NCI-H2107 treated with DMSO at 0.1 percent for 48 hours (cell line): Measurements from ENCODE around the gene GSE1.

Source experiments
- DNase-seq: peaks from one replicate; lab custom pipeline; 2025; ENCODE audit not compliant: unreplicated experiment; lab: John Stamatoyannopoulos, UW

The GSE1 gene

DNA sequence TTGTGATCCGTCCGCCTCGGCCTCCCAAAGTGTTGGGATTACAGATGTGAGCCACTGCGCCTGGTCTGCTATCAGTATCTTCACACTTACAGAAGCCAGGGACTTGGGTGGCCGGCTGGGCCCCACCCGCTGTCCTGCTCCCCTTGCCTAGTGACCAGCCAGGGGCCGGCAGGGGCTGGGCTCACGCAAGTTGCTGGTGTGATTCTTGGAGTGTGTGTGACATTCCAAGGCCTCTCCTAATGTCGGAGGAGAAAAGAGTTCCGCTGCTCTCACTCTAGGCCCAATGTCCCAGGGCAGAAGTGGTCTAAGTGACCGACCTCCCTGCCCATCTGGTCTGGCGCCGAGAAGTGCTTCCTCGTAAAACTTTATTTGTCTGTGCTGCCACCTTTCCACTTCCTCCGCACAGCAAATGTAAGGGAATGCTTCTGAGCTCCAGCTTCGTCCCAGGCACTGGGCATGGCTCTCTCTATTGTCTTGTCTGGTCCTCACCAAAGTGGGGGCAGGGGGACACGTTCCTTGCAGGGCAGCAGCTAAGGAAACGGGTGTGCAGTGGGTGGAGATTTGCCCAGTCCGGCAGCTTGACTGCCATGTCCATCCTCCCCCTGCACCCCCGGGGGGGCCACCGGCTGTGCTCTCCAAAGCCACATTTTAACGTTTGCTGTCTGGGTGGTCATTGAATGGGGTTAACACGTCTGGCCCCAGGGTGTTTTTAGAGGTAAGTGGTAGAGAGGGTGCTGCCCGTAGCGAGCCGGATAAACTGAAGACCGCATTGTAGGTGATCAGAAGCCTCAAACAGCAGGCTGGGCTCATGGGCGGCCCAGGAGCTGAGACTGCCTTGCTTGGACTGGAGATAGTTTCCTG is 7.8 kb upstream of the GSE1 start:
- DNase-seq: no peak

DNA sequence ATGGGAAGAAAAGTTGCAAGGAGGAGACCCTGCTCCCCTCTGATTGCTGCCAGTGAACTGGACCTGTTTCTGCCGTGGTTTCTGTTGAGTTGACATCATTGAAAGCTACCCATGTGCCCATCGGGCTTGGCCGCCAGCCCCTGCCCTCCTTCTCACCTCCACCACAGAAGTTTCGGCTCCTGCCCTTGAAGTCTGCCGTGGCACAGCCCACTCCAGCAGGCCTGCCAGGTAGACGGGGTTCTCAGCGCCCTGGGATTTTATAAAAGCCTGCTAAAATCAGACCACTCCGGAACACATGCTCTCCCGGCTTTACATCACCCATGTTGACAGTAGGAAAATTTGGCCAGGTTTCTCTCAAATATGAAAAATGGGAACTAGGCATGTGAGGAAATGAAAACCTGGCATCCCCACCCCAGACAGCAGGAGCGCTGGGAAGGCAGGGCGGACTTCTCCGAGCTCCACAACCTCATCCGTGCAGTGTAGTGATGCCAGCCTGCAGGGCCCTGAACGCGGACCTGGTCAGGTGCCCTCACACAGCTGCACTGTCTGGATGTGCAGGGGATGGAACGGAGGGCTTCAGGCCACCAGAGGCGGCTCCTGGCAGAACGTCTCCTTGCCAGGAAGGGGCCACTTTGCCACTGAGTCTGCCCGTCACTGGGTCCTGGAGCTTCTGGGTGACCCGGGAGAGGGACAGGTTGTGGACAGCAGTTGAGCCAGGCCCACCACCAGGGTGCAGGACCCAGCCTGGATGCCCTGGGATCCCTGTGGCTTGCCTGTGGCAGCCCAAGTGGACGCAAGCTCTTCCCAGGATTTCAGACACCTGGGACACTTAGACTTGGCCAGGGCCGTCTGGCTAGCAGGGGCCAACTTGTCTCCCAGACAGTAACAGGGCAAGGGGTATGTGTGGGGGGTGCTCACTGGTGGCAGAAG is 6.9 kb upstream of the GSE1 start:
- DNase-seq: no peak

DNA sequence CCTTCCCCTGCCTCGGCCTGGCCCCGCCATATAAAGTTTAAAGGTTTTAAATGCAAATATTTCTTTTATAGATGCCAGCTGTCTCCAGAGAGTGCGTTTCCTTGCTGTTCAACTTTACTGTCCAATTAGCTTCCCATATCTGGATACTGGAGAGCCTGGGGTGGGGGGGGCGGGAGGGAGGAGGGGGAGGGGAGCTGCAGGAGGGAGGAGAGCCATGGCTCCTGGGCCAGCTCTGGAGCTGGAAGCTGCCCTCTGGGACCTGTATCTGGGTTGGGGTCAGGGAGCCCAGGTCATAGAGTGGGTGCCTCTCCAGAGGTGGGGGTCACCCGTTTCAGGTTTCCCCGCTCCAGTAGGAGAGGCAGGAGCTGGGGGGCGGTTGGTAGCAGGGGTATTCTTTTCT is 6.2 kb upstream of the GSE1 start:
- DNase-seq: no peak

DNA sequence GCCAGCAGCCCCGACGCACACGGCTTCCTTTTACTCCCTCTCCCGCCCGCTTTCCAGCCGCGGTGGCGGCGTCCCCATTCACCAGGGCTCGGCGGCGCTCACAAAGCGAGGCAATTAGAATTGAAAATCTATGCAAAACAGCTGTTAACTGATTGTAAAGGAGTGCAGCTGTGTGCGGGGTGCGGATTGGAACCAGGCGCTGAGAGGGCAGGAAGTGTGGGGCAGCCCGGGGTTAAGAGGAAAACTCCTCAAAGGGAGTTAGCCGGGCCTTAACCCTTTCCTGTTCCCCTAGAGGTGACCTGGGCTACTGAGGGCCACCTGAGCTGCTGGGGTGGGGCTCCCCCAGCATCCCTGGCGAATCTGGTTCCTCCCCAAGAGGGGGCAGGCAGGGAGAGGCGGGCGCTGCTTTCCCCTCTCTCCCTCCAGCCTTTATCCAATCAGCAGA is 5.8 kb upstream of the GSE1 start:
- DNase-seq: peak; percentile 36

DNA sequence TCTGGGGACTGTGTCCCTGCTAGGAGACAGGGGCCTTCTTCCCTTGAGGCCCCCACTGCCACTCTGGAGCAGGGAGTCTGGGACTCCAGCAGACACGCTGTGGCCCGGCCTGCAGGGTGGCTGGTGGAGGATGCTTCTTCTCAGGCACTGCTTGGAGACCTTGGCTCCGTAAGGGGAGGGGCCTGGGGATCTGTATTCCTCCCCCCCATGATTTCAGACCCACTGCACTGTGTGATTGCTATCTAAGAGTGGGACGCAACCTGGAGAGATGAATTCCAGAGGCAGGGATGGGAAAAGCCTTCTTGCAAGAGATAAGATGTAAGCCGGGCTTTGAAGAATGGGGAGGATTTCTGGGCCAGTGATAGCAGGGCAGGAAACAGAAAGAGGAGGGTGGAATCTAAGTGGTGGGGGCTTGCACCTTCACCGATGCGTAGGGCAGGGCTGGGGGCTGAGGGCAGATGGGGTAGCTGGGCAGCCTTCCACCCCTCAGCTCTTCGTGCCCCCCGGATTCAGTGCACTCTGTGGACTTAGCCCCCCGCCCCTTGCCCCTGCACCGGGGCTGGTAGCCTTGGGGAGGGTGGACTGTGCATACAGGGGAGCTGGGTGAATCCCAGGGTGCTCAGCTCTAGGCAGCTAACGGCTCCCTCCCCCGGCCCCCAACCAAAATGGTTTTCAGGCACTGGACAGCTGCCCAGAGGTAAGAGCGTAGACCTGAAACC is 5.2 kb upstream of the GSE1 start:
- DNase-seq: no peak

DNA sequence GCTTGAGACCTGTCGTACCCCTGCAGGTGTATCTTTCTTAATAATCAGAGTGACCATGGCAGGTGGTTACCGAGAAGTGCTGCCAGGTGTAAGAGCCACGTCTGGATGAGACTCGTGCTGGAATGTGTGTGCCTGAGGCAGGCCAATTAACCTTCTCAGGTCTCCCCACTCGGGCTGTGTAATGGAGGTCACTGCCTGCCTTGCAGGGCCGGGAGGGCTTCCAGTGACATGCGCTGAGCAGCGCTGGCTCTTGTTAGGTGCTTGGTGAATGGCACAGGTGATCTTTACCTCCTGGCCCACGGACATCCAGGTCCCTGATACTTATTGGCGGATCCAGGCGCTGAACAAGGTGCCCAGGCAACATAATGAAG is 4.6 kb upstream of the GSE1 start:
- DNase-seq: peak; percentile 47

DNA sequence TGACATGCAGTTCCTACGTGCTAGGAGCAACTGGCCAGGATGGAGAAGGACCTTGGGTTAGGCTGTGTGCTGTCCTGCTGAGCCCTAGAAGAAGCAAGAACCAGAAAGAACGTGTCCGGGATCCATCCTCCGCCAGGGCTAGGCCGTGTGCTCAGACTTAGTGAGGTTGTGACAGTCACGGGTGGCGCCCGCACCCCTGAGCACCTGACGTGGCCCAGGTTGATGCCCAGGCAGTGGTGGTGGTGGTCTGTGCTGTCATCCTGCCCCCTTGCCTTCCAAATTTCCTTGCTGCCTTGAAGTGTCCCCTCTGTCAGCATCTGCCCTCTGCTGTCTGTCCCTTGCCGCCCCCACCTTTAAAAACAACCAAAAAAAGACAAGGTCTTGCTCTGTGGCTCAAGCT is 4.2 kb upstream of the GSE1 start:
- DNase-seq: no peak

DNA sequence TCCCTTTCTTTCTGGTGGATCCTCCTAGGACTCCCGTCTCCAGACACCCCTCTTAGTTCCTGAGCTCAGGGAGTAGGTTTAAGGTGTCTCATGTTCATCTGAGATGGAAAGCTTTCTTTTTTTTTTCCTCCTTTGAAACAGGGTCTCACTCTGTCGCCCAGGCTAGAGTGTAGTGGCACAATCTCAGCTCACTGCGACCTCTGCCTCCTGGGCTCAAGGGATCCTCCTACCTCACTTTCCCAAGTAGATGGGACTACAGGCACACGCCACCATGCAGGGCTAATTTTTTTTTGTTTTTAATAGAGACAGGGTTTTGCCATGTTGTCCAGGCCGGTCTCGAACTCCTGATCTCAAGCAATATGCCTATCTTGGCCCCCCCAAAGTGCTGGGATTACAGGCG is 3.6 kb upstream of the GSE1 start:
- no peak for DNase-seq

DNA sequence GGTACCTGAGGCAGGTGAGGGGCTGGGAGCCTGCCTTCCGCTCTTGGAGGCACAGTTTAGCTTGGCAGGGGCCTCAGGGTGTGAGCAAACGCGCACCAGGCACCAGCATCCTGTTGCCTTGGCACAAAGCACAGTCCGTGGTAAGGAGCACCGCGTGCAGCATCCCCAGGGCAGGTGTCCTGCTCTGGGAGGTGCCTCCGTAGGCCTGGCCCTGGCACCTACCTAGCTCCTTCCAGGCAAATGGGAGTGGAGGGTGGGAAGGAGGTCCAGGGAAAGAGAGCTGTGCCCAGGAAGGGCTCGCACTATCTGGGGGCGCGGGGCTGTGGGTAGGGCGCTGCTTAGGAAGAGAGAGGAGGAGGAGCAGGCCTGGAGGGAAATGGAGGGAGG is 3.1 kb upstream of the GSE1 start:
- DNase-seq: no peak

DNA sequence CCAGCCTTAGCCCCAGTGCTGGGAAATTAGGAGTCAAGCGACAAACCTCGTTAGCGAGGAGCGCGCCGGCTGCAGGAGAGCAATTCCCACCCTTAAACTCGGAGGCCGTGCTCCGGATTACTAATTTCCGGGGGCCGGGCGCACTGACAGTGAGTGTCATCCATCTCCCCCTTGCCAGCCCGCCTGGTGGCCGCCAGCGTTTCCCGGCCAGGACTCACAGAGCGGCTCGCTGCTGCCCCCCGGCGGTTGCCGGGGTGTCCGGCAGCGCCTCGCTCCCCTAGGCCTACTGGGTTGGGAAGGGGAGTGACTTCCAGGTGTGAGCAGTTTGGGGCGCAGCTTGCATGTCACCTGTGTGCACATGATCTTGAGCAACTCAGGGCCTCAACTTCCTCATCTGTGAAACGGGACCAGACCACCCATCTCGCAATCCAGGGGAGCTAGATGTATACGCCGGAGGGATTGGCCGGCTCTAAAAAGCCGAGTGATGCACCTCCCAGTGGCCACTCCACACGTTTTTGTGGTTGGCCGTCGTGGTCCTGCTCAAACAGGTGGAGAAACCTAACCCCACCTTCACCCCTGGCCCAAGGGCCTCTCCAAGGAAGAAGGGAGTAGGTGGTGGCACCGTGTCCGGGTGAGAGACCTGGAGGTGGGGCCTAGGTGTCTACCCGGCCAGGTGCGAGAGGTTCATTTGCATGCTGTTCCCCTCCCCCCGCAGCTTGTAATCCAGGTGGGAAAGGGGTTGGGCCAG is 2.5 kb upstream of the GSE1 start:
- peak; percentile 78 for DNase-seq

DNA sequence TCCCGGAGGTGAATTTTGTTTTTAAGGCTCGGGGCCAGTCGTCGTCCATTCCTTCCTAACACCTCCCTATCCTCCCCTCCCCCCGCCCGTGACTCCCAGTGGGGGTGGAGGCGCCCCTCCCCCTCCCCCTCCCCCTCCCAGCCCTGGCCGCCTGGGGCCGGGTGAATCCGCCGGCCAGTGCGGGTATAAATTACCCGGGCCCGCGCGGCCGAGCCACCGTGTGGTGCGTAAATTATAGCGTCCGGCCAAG is 2.0 kb upstream of the GSE1 start:
- DNase-seq: no peak

DNA sequence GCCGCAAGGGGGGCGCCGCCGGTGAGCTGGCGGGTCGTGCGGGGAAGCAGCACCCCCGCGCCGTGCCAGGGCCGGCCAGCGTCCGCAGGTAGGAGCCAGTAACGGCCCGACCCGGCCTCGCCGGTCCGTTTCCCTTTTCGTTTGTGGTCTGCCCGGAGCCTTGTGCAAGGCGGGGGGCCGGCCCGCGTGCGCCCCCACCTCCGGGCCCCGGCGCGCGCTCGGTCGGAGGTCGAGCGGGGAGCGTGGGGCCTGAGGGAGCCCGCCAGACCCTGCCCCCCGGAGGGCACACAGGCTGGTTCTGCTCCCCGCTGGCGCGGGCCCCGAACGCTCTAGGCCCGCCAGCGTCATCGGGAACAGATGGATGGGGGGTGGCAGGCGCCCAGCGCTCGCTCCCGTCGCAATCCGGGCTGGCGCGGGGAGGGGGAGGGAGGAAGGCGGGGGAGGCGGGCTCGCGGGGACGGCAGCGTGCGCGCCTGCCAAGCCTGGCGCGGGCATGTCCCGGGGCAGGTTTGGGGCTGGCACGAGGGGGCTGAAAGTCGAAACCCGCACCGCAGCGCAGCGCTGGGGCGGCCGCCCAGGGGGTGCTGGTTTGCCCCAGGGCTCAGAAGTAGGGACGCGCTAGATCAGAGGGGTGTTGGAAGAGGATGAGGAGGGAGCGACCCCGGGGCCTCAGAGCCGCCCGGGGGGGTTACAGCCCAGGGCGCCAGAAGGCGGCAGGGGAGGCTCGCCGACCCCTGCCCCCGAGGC is 1.5 kb upstream of the GSE1 start:
- peak; percentile 49 for DNase-seq

DNA sequence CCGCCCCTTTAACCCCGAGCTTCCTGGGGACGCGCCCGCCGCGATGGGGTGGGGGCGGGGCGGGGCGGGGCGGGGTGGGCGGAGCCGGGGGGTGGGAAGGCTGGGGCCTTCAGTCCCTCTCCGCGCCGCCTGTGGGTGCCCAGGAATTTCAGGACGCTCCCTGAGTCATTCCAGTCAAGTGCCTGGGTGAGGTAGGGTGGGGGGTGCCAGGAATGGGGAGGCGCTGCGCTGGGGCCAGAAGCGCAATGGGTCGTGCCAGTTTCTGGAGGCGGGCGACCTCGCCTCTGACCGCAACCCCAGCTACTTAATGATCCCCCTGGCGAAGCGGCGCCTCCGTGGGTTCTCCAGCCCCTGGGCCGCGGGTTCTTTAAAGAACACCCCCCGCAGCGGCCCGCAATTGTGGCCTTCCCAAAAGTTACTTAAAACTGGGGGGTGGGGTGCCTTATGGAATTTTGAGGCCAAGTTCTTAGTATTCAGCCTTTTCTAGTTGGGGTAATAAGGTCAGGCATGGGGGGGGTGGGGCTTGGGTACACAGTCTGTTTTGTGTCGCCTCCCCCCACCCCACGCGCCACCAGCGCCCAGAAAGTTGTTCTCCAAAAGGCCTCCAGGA is 826 bp upstream of the GSE1 start:
- DNase-seq: peak; percentile 77

DNA sequence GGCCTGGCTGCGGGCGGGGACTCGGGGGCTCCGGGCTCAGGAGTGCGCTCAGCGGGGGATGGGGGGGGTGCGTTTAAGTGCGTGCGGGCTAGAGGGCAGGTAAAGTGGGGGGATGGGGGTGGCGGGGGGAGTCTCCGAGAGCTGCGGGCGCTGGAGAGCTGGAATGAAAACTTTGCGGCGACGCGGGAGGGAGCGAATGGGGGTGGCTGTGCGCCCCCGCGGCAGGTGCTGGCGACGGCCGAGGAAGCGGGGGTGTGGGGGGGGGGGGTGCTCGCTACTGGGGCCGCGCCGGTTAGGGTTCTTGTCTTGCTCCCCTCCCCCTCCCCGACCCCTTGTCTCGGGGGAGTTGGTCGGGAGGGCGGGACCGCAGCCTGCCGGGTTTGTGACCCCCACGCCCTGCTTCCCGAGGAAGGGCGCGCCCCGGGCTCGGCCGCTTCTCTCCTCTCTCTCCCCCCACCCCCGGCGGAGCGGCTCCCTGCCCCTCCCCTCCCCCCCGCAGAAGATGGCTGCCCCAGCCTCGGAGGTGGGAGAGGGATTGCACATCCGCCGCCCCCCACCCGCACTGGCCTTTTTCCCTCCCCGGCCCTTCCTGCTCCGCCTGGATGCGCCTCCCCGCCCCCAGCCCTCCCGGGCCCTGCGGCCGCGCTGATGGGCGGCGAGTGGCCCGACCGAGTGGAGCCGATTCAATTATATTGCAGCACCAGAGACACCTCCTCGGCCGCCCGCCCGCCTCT is 649 bp downstream of the GSE1 start:
- no peak for DNase-seq

DNA sequence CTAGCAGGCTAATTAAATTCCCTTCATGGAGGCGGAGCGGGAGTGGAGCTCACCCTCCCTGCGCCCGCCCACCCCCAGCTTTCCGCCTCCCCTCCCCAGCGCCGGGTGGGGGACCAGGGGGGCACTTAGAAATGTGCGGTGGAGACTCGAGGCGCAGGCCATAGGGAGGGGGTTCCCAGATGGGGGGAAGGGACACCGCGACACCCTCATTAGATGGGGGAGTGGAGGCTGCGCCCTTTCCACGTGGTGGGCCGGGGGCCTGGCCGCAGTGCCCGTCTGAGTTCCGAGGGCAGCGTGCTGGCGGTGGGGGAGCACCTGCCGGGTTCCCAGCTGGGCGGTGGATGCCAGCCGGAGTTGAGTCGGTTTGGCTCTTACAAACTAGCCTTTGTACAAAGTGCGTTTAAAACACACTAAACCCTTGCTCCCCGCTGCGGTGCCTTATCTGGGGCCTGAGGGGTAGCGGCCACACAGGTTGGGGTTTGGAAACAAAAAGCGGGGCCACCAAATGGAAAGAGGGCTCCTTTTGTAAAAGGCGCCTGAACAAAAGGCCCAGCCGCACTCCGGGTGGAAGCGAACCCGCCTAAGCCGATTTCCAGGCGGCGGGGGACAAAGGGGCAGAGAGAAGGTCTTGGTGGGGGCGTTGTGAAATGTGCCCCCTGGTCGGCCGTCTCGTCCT is 1.4 kb downstream of the GSE1 start:
- no peak for DNase-seq

DNA sequence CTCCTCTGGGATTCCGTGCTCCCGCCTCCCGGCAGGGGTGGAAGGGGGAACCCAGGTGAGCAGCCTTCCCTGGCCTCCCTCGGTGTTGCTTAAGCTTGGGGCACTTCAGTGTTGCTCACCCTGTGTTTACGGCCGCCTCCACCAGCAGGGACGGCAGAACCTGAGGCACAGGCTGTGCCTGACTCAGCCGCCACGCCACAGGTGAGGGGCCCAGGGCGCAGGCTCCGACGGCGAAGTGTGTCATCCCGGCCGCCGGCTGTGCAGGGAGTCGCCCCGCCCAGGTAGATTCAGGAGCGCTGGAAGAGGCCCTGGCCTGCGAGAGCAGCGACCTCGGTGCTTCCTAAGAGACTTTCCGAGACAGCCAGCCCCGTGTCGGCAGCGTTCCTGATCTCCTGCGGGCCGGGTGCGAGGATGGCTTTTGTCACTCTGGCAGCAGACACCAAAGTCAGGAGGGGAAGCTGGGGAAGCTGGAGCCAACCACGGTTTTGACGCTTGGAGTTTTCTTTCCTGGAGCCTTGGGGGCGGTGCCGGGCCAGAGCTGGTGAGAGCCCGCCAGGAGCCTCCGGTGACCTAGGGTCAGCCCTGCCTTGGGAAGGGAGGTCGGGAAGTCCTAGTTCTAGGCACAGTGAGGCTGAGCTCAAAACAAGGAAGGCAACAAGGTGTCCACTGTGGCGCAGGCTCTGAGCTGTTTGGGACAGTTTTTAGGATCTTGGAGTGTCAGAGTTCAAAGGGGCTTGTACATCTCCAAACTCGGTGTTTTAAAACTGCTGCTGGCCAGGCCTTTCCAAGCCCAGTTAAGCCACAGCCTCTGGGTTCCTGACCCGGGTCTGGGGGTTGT is 2.1 kb downstream of the GSE1 start:
- no peak for DNase-seq

DNA sequence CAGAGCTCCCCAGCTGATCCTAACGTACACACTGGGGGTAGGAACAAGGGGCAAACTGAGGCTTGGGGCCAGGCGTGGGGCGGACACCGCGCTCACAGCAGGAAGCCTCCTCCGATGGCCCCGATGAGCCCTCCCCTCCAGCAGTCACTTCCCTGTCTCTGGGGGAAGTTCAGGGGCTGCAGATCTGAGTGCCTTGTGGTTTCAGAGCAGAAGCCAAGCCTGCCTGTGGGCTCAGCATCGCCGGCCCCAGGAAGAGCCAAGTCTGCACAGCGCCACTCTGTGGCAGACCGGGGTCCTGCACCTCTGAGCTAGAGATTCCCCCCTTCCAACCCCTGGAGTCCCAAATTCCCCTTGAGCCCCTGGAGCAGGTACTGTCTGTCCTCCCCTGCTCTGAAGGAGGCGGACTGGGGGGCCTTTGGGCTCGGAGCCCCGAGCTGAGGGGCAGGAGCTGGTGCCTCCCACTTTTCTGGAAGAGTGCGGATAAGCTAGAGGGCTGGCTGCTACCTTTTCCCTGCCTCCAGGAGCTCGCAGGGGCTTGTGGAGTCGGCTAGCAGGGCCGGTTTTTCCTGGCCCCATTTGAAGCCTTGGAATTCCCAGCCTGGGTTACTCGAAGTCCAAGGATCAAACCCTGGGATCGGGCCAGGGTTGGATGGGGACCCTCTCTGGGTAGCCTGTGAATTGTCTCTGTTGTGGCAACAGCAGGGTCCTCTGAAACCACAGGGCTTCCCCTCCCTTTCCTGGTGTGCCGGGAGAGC is 2.9 kb downstream of the GSE1 start:
- peak; percentile 55 for DNase-seq
